IMR-90 (cell line): ENCODE data around the gene IFNA4. TPM values are rescaled to one million over a fixed set of nuclear protein-coding genes. Genes with fewer than 3 reads are reported as not detected.
"Not testable (repeated sequence)": the region's sequence is repeated elsewhere in the genome, so short reads cannot be mapped to it uniquely, and the experiment has no call there.

Experiments
- ATAC-seq: fragments of 200-7000 bp; cut with Tn5 transposase; 2 replicates; pipeline ENCODE4 v1.9.1; 2020; ENCODE audit warnings: low read depth, mild to moderate bottlenecking, moderate library complexity
- BruUV-seq: library from RNA; stranded (reverse); fragments of 400-500 nt; replicated peaks from 2 replicates; lab custom pipeline; 2021; lab: Mats Ljungman, UMichigan
- CTCF ChIA-PET: fragments of 300-600 bp; formaldehyde crosslinking; extraction: SDS; loops from one replicate; lab custom pipeline; 2021; ENCODE audit warnings: antibody characterized with exemption; lab: Yijun Ruan, JAX
- POLR2A ChIA-PET: fragments of 300-600 bp; sonication (Branson Sonifier 250); formaldehyde crosslinking; loops from one replicate; lab custom pipeline; 2022; ENCODE audit warnings: antibody characterized with exemption; ENCODE audit not compliant: unreplicated experiment; lab: Charles Lee
- DNase-seq: peaks from one replicate; pipeline ENCODE4 v3.0.0; 2013
- H2AFZ ChIP-seq: replicated peaks from 2 replicates; pipeline ENCODE3; 2013; ENCODE audit warnings: low read length, mild to moderate bottlenecking; ENCODE audit not compliant: poor library complexity
- H2AK5ac ChIP-seq: 2 replicates; pipeline ENCODE4 v1.6.1; 2013; ENCODE audit warnings: low read depth, low read length, inconsistent platforms
- H2AK9ac ChIP-seq: replicated peaks from 2 replicates; pipeline ENCODE3; 2013; ENCODE audit warnings: mild to moderate bottlenecking, low read depth, low read length, moderate library complexity; ENCODE audit not compliant: poor library complexity
- H2BK120ac ChIP-seq: 2 replicates; pipeline ENCODE4 v1.6.1; 2013; ENCODE audit warnings: low read depth, low read length, inconsistent platforms
- H2BK15ac ChIP-seq: 3 replicates; pipeline ENCODE4 v1.6.1; 2013; ENCODE audit warnings: low read depth, low read length, inconsistent platforms
- H2BK20ac ChIP-seq: 2 replicates; pipeline ENCODE4 v1.6.1; 2013; ENCODE audit warnings: low read depth, mild to moderate bottlenecking, inconsistent platforms, low read length, moderate library complexity
- H2BK5ac ChIP-seq: 2 replicates; pipeline ENCODE4 v1.6.1; 2013; ENCODE audit warnings: mild to moderate bottlenecking, low read depth, low read length, inconsistent platforms; ENCODE audit not compliant: poor library complexity, severe bottlenecking
- H3K14ac ChIP-seq: replicated peaks from 2 replicates; pipeline ENCODE4 v1.6.1; 2013; ENCODE audit warnings: low read depth, low read length, inconsistent platforms
- H3K18ac ChIP-seq: 2 replicates; pipeline ENCODE4 v1.6.1; 2013; ENCODE audit warnings: low read depth, low read length, control low read depth
- H3K23ac ChIP-seq: 2 replicates; pipeline ENCODE4 v1.6.1; 2013; ENCODE audit warnings: low read depth, low read length, inconsistent platforms
- H3K27ac ChIP-seq: 2 replicates; pipeline ENCODE4 v1.5.1; 2013; ENCODE audit warnings: mild to moderate bottlenecking, control low read depth, low read length; ENCODE audit not compliant: insufficient read depth
- H3K27me3 ChIP-seq: 2 replicates; pipeline ENCODE4 v1.6.1; 2013; ENCODE audit warnings: low read length; ENCODE audit not compliant: control insufficient read depth, insufficient read depth
- H3K36me3 ChIP-seq: 2 replicates; pipeline ENCODE4 v1.6.1; 2013; ENCODE audit warnings: low read length, mixed read lengths; ENCODE audit not compliant: control insufficient read depth, insufficient read depth
- H3K4ac ChIP-seq: 2 replicates; pipeline ENCODE4 v1.6.1; 2013; ENCODE audit warnings: low read depth, low read length, inconsistent platforms
- H3K4me1 ChIP-seq: 2 replicates; pipeline ENCODE4 v1.6.1; 2013; ENCODE audit warnings: low read length, mixed read lengths; ENCODE audit not compliant: control insufficient read depth, insufficient read depth
- H3K4me2 ChIP-seq: 2 replicates; pipeline ENCODE4 v1.6.1; 2013; ENCODE audit warnings: low read depth, mild to moderate bottlenecking, control low read depth, low read length, moderate library complexity
- H3K4me3 ChIP-seq: 2 replicates; pipeline ENCODE4 v1.5.1; 2013; ENCODE audit warnings: low read depth, mild to moderate bottlenecking, control low read depth, low read length, moderate library complexity; ENCODE audit not compliant: insufficient read depth
- H3K56ac ChIP-seq: 2 replicates; pipeline ENCODE4 v1.6.1; 2013; ENCODE audit warnings: low read length, inconsistent platforms; ENCODE audit not compliant: insufficient read depth; ENCODE audit errors: extremely low read depth
- H3K79me1 ChIP-seq, 2 experiments: 2 replicates each; pipeline ENCODE4 v1.6.1; 2013; ENCODE audit warnings: low read length in 2 of 2, inconsistent platforms in 1 of 2, low read depth in 1 of 2
- H3K9ac ChIP-seq: 2 replicates; pipeline ENCODE4 v1.6.1; 2013; ENCODE audit warnings: low read depth, low read length, control low read depth
- H3K9me1 ChIP-seq: 2 replicates; pipeline ENCODE4 v1.6.1; 2013; ENCODE audit warnings: low read length, inconsistent platforms; ENCODE audit not compliant: insufficient read depth
- H3K9me3 ChIP-seq: 2 replicates; pipeline ENCODE4 v1.6.1; 2013; ENCODE audit warnings: low read length; ENCODE audit not compliant: control insufficient read depth, insufficient read depth
- H4K20me1 ChIP-seq: 2 replicates; pipeline ENCODE4 v1.6.1; 2013; ENCODE audit warnings: low read length, inconsistent platforms; ENCODE audit not compliant: insufficient read depth
- H4K5ac ChIP-seq: 2 replicates; pipeline ENCODE4 v1.6.1; 2013; ENCODE audit warnings: mild to moderate bottlenecking, low read depth, low read length, control low read depth
- H4K8ac ChIP-seq, 2 experiments: 2 replicates each; pipeline ENCODE4 v1.6.1; 2013; ENCODE audit warnings: low read depth in 2 of 2, low read length in 2 of 2, control low read depth in 1 of 2, inconsistent platforms in 1 of 2
- H4K91ac ChIP-seq: 2 replicates; pipeline ENCODE4 v1.6.1; 2013; ENCODE audit warnings: low read depth, low read length, inconsistent platforms; ENCODE audit not compliant: insufficient read depth
- CTCF ChIP-seq: conservative IDR thresholded peaks from 2 replicates; pipeline ENCODE4 v1.5.1; 2012; ENCODE audit warnings: mild to moderate bottlenecking, low read depth, low read length, improper control_type of control experiment
- RAD21 ChIP-seq: IDR thresholded peaks from 2 replicates; pipeline ENCODE4 v1.6.1; 2012; ENCODE audit warnings: low read length, improper control_type of control experiment
- WGBS, 2 experiments: methylation state at CpG; one replicate each; pipeline versions ENCODE4 v1.1.5 to v1.1.7; 2013; ENCODE audit warnings: missing lambda C conversion rate in 2 of 2; ENCODE audit not compliant: insufficient read length in 1 of 2; ENCODE audit errors: extremely low coverage in 2 of 2; 5-methylcytosine and 5-hydroxymethylcytosine counted together
- dilution Hi-C: fragments of 300-500 bp; cut with HindIII; formaldehyde crosslinking; loops from one replicate; pipeline ENCODE4 v1.14.3; 2018; ENCODE audit warnings: low sequenced_read_pairs; ENCODE audit not compliant: unreplicated experiment
- in situ Hi-C: fragments of 300-500 bp; cut with MboI; formaldehyde crosslinking; loops from 3 replicates; pipeline ENCODE4 v1.14.3; 2019; ENCODE audit warnings: low sequenced_read_pairs, inconsistent platforms, mixed read lengths
- intact Hi-C: fragments of 100-400 bp; cut with micrococcal nuclease; formaldehyde crosslinking; loops from 2 replicates; pipeline ENCODE4 v1.10.0; 2022
- polyA plus RNA-seq, 3 experiments: library from polyadenylated mRNA; depleted of rRNA; stranded (reverse); fragments of >200 nt; gene quantifications; 2 replicates each; pipeline ENCODE4 v1.2.3, GENCODE V29; 2012; ENCODE audit warnings: low replicate concordance in 1 of 3
- total RNA-seq: library from RNA; depleted of rRNA; stranded (reverse); fragments of >200 nt; gene quantifications from 2 replicates; pipeline ENCODE4 v1.2.3, GENCODE V29; 2012

IFNA4 gene
- total and polyA plus RNA-seq, 2 of the 4 experiments (the other 2 are of a cell fraction) = not detected

- H3K4me3 ChIP-seq, H2BK5ac ChIP-seq, H3K14ac ChIP-seq, H4K91ac ChIP-seq, H3K18ac ChIP-seq, dilution Hi-C loops, H3K4me1 ChIP-seq, H3K9me1 ChIP-seq, H4K20me1 ChIP-seq, intact Hi-C loops, H3K9ac ChIP-seq, BruUV-seq, CTCF ChIA-PET, H2AK9ac ChIP-seq, H2AK5ac ChIP-seq, H2BK20ac ChIP-seq, H2AFZ ChIP-seq, H4K8ac ChIP-seq, H3K27ac ChIP-seq, POLR2A ChIA-PET, H4K5ac ChIP-seq, H3K56ac ChIP-seq, H2BK120ac ChIP-seq, H3K9me3 ChIP-seq, H3K4ac ChIP-seq, H2BK15ac ChIP-seq, H3K36me3 ChIP-seq, H3K79me1 ChIP-seq, H3K27me3 ChIP-seq, H3K4me2 ChIP-seq, H3K23ac ChIP-seq: not testable (repeated sequence)
- in situ Hi-C loops = loop anchor here (25.0 kb wide), 1 partner anchor 574 kb away; no protein-coding TSS in a partner anchor
- TF ChIP-seq CTCF (peak; percentile 44), RAD21 (peak; percentile 27; the same call in 1 of the 2 replicates)
- WGBS, 2 experiments = no CpG with 5 or more reads among the region's 5 CpGs
- ATAC-seq = peak; percentile 59; the same call in 1 of the 2 replicates
- DNase-seq = peak; percentile 0
Observed at GRCh38 chr9:21213411-21214326, 26.3 kb upstream of the IFNA4 start.

GRCh38 chr9:21212160-21212559, 24.8 kb upstream of the IFNA4 start:
- H4K8ac ChIP-seq, H2BK120ac ChIP-seq, H2AFZ ChIP-seq, H3K36me3 ChIP-seq, H3K4me2 ChIP-seq, H3K4ac ChIP-seq, H3K56ac ChIP-seq, H3K4me1 ChIP-seq, intact Hi-C loops, H4K91ac ChIP-seq, ATAC-seq, H3K9ac ChIP-seq, H2BK20ac ChIP-seq, CTCF ChIA-PET, H3K9me1 ChIP-seq, H3K9me3 ChIP-seq, DNase-seq, H2BK15ac ChIP-seq, H3K27ac ChIP-seq, H3K23ac ChIP-seq, H3K79me1 ChIP-seq, H3K18ac ChIP-seq, BruUV-seq, H2AK9ac ChIP-seq, H4K20me1 ChIP-seq, dilution Hi-C loops, POLR2A ChIA-PET, H3K4me3 ChIP-seq, H3K27me3 ChIP-seq, H3K14ac ChIP-seq, H2BK5ac ChIP-seq, H4K5ac ChIP-seq, H2AK5ac ChIP-seq: not testable (repeated sequence)
- in situ Hi-C loops = loop anchor here (25.0 kb wide), 1 partner anchor 575 kb away; no protein-coding TSS in a partner anchor
- 0% methylated on average over 1 of the region's 2 CpGs; no CpG with 5 or more reads in 1 of the 2 experiments for WGBS, 2 experiments
